GM19193 (cell line): ENCODE data around the gene OR2V1.

Experiments used
- POLR2A ChIP-seq: IDR thresholded peaks from 4 replicates; pipeline ENCODE4 v1.6.1; 2011; ENCODE audit not compliant: insufficient read depth, insufficient read length; ENCODE audit errors: extremely low read depth

Gene OR2V1

GRCh38 chr5:181130832-181131496, at the start of gene OR2V1:
OR2V1 (minus strand) TSS chr5:181131169; CDS start chr5:181125304, 5,865 bp downstream.
- no peak for TF ChIP-seq POLR2A

- TF ChIP-seq POLR2A = no peak
Observed at GRCh38 chr5:181176254-181176952, 45.4 kb upstream of the OR2V1 start.

GRCh38 chr5:181173420-181174342, 42.7 kb upstream of the OR2V1 start:
- TF ChIP-seq POLR2A = peak; percentile 21

- no peak for TF ChIP-seq POLR2A
Observed at GRCh38 chr5:181173027-181173419, 42.1 kb upstream of the OR2V1 start.

GRCh38 chr5:181171782-181172181, 40.8 kb upstream of the OR2V1 start:
- no peak for TF ChIP-seq POLR2A

- TF ChIP-seq POLR2A = no peak
Observed at GRCh38 chr5:181170996-181171395, 40.0 kb upstream of the OR2V1 start.

GRCh38 chr5:181170237-181170825, 39.4 kb upstream of the OR2V1 start:
- no peak for TF ChIP-seq POLR2A

- TF ChIP-seq POLR2A = no peak
Observed at GRCh38 chr5:181168595-181169118, 37.7 kb upstream of the OR2V1 start.

GRCh38 chr5:181167814-181168488, 37.0 kb upstream of the OR2V1 start:
- TF ChIP-seq POLR2A = no peak

- TF ChIP-seq POLR2A = no peak
Observed at GRCh38 chr5:181166812-181167733, 36.1 kb upstream of the OR2V1 start.

- TF ChIP-seq POLR2A = no peak
Observed at GRCh38 chr5:181164076-181164952, 33.3 kb upstream of the OR2V1 start.

GRCh38 chr5:181163487-181164075, 32.6 kb upstream of the OR2V1 start:
- TF ChIP-seq POLR2A = no peak
